ENCODE results near the gene ID3. TPM values are rescaled to one million over a fixed set of nuclear protein-coding genes. Genes with fewer than 3 reads are reported as not detected.
A peak's percentile ranks its signal among the peaks of the same experiment; 100 is the strongest.

The ID3 gene, protein sequence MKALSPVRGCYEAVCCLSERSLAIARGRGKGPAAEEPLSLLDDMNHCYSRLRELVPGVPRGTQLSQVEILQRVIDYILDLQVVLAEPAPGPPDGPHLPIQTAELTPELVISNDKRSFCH
- 100 to 1,000 TPM in 5 of 9 donors, 10 to 100 TPM in 4; 55.3 to 213 (median 103) TPM for total RNA-seq
- 100 to 1,000 TPM in 2 of 3 donors, 10 to 100 TPM in 1; 28.8 to 133 (median 114) TPM for polyA plus RNA-seq
- long read RNA-seq, donor 1, transcript ID3-201 (3 exons, 1,251 nt): major isoform, 27 of 29 reads
- long read RNA-seq, donor 1, partial matches to known transcripts: 0 of 29 reads
- long read RNA-seq, donor 1, other reads (novel, unspliced or antisense): 0 of 29 reads
- long read RNA-seq, donor 2, transcript ID3-201 (3 exons, 1,251 nt): major isoform, 47 of 51 reads
- long read RNA-seq, donor 2, partial matches to known transcripts: 0 of 51 reads
- long read RNA-seq, donor 2, other reads (novel, unspliced or antisense): 0 of 51 reads
- long read RNA-seq, donor 3, transcript ID3-201 (3 exons, 1,251 nt): major isoform, 26 of 27 reads
- long read RNA-seq, donor 3, partial matches to known transcripts: 0 of 27 reads
- long read RNA-seq, donor 3, other reads (novel, unspliced or antisense): 0 of 27 reads
- long read RNA-seq, donor 4, transcript ID3-201 (3 exons, 1,251 nt): major isoform, 92 of 98 reads
- long read RNA-seq, donor 4, partial matches to known transcripts: 0 of 98 reads
- long read RNA-seq, donor 4, other reads (novel, unspliced or antisense): 5 of 98 reads
- long read RNA-seq, donor 5, transcript ID3-201 (3 exons, 1,251 nt): major isoform, 200 of 233 reads
- long read RNA-seq, donor 5, transcript ID3-202 (2 exons, 623 nt): minor isoform, 5 of 233 reads
- long read RNA-seq, donor 5, partial matches to known transcripts: 0 of 233 reads
- long read RNA-seq, donor 5, other reads (novel, unspliced or antisense): 24 of 233 reads
- long read RNA-seq, donor 6, transcript ID3-201 (3 exons, 1,251 nt): major isoform, 81 of 92 reads
- long read RNA-seq, donor 6, partial matches to known transcripts: 8 of 92 reads
- long read RNA-seq, donor 6, other reads (novel, unspliced or antisense): 1 of 92 reads
- long read RNA-seq, donor 7, transcript ID3-201 (3 exons, 1,251 nt): major isoform, 19 of 20 reads
- long read RNA-seq, donor 7, partial matches to known transcripts: 0 of 20 reads
- long read RNA-seq, donor 7, other reads (novel, unspliced or antisense): 0 of 20 reads
- long read RNA-seq, donor 8, transcript ID3-201 (3 exons, 1,251 nt): major isoform, 80 of 93 reads
- long read RNA-seq, donor 8, partial matches to known transcripts: 11 of 93 reads
- long read RNA-seq, donor 8, other reads (novel, unspliced or antisense): 0 of 93 reads
- long read RNA-seq, donor 9, transcript ID3-201 (3 exons, 1,251 nt): major isoform, 29 of 38 reads
- long read RNA-seq, donor 9, partial matches to known transcripts: 6 of 38 reads
- long read RNA-seq, donor 9, other reads (novel, unspliced or antisense): 0 of 38 reads
- long read RNA-seq, donor 10, transcript ID3-201 (3 exons, 1,251 nt): major isoform, 49 of 49 reads
- long read RNA-seq, donor 10, partial matches to known transcripts: 0 of 49 reads
- long read RNA-seq, donor 10, other reads (novel, unspliced or antisense): 0 of 49 reads

DNA sequence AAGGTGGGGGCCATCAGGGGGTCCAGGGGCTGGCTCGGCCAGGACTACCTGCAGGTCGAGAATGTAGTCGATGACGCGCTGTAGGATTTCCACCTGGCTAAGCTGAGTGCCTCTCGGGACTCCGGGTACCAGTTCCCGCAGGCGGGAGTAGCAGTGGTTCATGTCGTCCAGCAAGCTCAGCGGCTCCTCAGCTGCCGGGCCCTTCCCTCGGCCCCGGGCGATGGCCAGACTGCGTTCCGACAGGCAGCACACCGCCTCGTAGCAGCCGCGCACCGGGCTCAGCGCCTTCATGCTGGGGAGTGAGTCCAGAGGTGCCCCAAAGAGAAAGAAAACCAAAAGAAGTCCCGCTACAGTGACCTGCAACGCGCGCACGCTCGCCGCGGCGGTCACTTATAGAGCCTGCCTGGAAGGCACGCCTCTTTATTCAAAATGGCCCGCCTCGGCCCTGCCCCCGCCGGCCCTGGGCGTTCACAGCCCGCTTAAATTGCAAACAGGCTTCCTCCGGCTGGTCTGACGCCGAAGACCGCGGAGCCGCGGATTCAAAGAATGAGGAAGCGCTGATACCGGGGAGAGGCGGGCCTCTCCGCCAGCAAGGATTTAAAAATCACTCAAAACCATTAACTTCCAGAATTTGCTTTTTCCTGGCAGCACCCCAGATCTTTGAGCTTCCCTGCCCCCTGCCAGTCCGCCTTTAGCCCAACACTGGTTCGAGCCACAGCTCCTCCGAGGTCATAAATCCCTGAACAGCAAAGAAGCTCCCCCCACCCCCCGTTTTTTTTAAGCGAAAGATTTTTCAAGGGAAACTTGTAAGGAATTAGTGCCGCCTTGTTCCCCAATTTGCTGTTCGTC lies at the start of gene ID3:
Gene ID3, minus strand, starts transcription at position 366 of the 849 bp plus-strand sequence. Its CDS starts 75 bp downstream, at position 291.
- TF ChIP-seq POLR2A (IDR thresholded peaks at IDR 0.05): peak; percentile 94 to 95
- TF ChIP-seq, protein P1, sequence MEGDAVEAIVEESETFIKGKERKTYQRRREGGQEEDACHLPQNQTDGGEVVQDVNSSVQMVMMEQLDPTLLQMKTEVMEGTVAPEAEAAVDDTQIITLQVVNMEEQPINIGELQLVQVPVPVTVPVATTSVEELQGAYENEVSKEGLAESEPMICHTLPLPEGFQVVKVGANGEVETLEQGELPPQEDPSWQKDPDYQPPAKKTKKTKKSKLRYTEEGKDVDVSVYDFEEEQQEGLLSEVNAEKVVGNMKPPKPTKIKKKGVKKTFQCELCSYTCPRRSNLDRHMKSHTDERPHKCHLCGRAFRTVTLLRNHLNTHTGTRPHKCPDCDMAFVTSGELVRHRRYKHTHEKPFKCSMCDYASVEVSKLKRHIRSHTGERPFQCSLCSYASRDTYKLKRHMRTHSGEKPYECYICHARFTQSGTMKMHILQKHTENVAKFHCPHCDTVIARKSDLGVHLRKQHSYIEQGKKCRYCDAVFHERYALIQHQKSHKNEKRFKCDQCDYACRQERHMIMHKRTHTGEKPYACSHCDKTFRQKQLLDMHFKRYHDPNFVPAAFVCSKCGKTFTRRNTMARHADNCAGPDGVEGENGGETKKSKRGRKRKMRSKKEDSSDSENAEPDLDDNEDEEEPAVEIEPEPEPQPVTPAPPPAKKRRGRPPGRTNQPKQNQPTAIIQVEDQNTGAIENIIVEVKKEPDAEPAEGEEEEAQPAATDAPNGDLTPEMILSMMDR (IDR thresholded peaks at IDR 0.05): no peak
- Histone ChIP-seq H3K36me3 (replicated peaks in 1 of 2) (no peaks in the 10 kb centered on the region), H3K9me3 (replicated peaks in 1 of 3) (no peaks in the 10 kb centered on the region), H3K27ac (peak within 1 kb of the TSS; percentile 61 to 91 (median 80)), H3K4me3 (peak within 1 kb of the TSS in 3 of 4 donors; percentile 50 to 65 (median 64)), H3K4me1 (replicated peaks in 1 of 2) (peaks cover 15 to 57% of the 10 kb centered on the region in 2 donors), H3K27me3 (no peaks in the 10 kb centered on the region)
- DNase-seq: peak; percentile 95 to 98 (median 97)
- intact Hi-C loops (cut with DNase I): no loop called here
- 0 to 1% (median 0%) methylated on average over 26 to 57 of the region's 57 CpGs for WGBS, 4 donors

DNA sequence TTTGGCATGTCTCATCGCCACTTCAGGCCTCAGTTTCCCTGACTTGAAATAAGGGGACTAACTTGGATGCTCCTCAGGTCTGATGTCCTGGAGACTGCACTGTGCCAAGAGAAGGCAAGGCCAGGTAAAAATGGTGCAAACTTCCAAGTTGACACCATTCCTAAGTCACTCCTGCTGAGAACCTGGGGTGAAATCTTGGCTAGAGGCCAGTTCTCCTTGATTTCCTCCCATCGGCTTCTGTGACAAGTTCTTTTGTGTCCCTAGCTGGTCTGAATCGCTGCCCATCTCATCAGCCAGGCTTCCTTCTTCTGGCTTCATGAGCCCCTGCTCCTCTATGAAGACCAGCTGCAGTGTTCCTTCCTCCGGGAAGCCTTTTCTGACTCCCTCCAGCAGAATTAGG lies 48.6 kb upstream of the ID3 start:
- Histone ChIP-seq H3K36me3 (replicated peaks in 1 of 2) (no peaks in the 10 kb centered on the region), H3K4me3 (no peak overlapping the region), H3K27ac (no peak overlapping the region), H3K27me3 (no peaks in the 10 kb centered on the region), H3K9me3 (replicated peaks in 1 of 3) (no peaks in the 10 kb centered on the region), H3K4me1 (replicated peaks in 1 of 2) (no peaks in the 10 kb centered on the region)
- 72 to 80% (median 76%) methylated on average over 4 of the region's 4 CpGs for WGBS, 4 donors
- no peak for DNase-seq
- intact Hi-C loops (cut with DNase I): no loop called here
- TF ChIP-seq, protein P1 (IDR thresholded peaks at IDR 0.05): no peak
- TF ChIP-seq POLR2A (IDR thresholded peaks at IDR 0.05): no peak

DNA sequence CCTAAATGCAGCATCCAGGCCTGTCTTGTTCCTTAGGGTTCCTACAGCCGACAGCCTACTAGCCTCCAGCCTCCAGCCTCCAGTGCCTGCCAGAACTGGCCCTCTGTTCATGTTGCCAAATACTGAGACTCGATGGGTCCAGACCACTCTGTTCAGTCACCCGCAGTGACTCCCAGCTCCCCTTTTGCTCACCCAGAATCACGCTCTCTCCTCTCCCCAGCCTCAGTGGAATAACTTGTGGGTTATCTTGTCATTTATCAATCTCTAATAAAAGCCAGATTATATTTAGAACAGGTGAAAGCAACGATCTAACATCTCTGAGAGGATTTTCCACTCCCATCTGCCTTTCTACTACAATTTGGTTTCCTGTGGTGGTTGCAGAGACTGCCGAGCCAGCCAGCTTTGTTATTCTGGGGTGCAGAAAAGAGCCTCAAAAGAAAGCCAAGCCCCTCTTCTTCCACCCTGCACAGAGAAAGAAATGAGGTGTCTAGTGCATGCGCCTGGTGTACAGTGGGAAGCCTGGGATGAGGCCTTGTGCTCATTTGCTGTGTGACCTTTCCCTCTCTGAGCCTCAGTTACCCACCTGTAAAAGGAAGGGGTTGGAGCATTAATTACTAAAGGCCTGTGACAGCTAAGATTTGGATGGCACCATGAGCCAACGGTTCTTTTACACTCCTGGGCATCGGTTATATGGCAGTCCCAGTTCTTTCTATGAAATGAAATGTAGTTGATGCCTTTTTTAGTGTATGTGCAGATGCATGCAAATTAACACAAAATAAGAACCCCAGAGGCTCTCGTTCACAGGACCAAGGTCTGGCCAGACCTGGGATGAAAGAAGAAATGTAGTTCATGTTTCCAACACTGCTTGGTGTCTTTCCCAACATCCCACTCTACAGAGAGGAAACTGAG lies 42.9 kb upstream of the ID3 start:
- Histone ChIP-seq H3K4me3 (no peak overlapping the region), H3K4me1 (replicated peaks in 1 of 2) (no peaks in the 10 kb centered on the region), H3K9me3 (replicated peaks in 1 of 3) (no peaks in the 10 kb centered on the region), H3K36me3 (replicated peaks in 1 of 2) (no peaks in the 10 kb centered on the region), H3K27ac (no peak overlapping the region), H3K27me3 (no peaks in the 10 kb centered on the region)
- TF ChIP-seq, protein P1 (IDR thresholded peaks at IDR 0.05): no peak
- TF ChIP-seq POLR2A (IDR thresholded peaks at IDR 0.05): no peak
- DNase-seq: no peak
- 78 to 88% (median 82%) methylated on average over 10 of the region's 10 CpGs for WGBS, 4 donors
- intact Hi-C loops (cut with DNase I): no loop called here
